Left hindlimb (tissue), 1 donor: Measurements from ENCODE around the gene BIRC3.

ENCODE experiments used
- DNase-seq: peaks from one replicate; pipeline ENCODE4 v3.0.0-alpha.2; 2018

The BIRC3 gene

GRCh38 chr11:102317099-102317767 lies at the start of gene BIRC3:
TSS of gene BIRC3 (plus strand) at chr11:102317484. CDS start at chr11:102324510, 7,026 bp downstream.
- DNase-seq = peak; percentile 72

- DNase-seq = no peak
Observed at GRCh38 chr11:102267609-102268008, 49.7 kb upstream of the BIRC3 start.

GRCh38 chr11:102268083-102268984 lies 49.0 kb upstream of the BIRC3 start:
- DNase-seq = peak; percentile 82

- DNase-seq = no peak
Observed at GRCh38 chr11:102268985-102269470, 48.3 kb upstream of the BIRC3 start.

- DNase-seq = no peak
Observed at GRCh38 chr11:102269927-102270326, 47.4 kb upstream of the BIRC3 start.

- DNase-seq = no peak
Observed at GRCh38 chr11:102272047-102272824, 45.0 kb upstream of the BIRC3 start.

- DNase-seq = no peak
Observed at GRCh38 chr11:102274628-102275027, 42.7 kb upstream of the BIRC3 start.

GRCh38 chr11:102276362-102276761 lies 40.9 kb upstream of the BIRC3 start:
- DNase-seq = peak; percentile 49

- no peak for DNase-seq
Observed at GRCh38 chr11:102276783-102277182, 40.5 kb upstream of the BIRC3 start.

- peak; percentile 44 for DNase-seq
Observed at GRCh38 chr11:102279641-102280170, 37.6 kb upstream of the BIRC3 start.

- no peak for DNase-seq
Observed at GRCh38 chr11:102280245-102280833, 36.9 kb upstream of the BIRC3 start.

- no peak for DNase-seq
Observed at GRCh38 chr11:102283116-102283485, 34.2 kb upstream of the BIRC3 start.

- no peak for DNase-seq
Observed at GRCh38 chr11:102284008-102284407, 33.3 kb upstream of the BIRC3 start.

GRCh38 chr11:102286292-102286691 lies 31.0 kb upstream of the BIRC3 start:
- DNase-seq = no peak

GRCh38 chr11:102287964-102288724 lies 29.1 kb upstream of the BIRC3 start:
- peak; percentile 51 for DNase-seq

GRCh38 chr11:102288725-102289083 lies 28.6 kb upstream of the BIRC3 start:
- DNase-seq = no peak

- DNase-seq = no peak
Observed at GRCh38 chr11:102289592-102289991, 27.7 kb upstream of the BIRC3 start.

- no peak for DNase-seq
Observed at GRCh38 chr11:102291831-102292230, 25.5 kb upstream of the BIRC3 start.

- no peak for DNase-seq
Observed at GRCh38 chr11:102292933-102293332, 24.4 kb upstream of the BIRC3 start.

GRCh38 chr11:102293873-102294601 lies 23.2 kb upstream of the BIRC3 start:
- no peak for DNase-seq

GRCh38 chr11:102295045-102295444 lies 22.2 kb upstream of the BIRC3 start:
- DNase-seq = no peak
